ENCODE measurements around the gene DNAJC17.

Gene DNAJC17

DNA sequence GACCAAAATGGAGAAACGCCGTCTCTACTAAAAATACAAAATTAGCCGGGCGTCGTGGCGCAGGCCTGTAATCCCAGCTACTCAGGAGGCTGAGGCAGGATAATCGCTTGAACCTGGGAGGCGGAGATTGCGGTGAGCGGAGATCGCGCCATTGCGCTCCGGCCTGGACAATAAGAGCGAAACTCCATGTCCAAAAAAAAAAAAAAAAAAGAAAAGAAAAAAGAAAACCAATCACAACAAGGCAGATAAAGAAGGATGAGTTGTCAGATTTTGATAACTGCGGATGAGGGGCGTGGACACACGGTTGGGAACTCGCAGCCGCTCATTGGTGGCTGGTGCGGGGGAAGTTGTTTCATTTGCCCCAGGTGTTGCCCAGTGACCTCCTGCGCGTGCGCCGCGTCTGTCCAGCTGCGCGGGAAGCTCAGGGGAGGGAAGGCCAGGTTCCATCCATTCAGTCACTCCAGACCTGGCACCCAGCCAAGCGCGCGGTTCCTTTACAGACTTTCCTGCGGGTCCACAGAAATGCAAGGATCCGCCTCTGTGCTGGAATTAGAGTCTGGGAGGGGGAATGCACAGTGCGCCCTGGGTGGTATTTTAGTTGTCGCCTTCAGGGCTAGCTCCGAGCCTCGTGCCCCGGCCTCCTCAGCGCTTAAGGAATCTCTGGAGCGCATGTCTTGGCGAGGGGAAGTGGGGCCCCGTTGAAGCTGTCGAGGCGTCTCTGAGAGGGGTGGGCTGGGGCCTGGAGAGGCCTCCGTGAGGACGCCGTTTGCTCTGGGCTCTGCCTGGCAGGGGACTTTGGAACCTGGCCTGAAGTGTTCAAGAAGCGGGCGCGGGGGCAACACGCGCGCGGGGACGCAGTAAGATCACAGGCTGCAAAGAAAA is 44.1 kb downstream of the DNAJC17 start:
- Histone ChIP-seq H3K79me2 (ENCODE audit: insufficient read depth, low read length) (no peaks in the 10 kb centered on the region), H4K20me1 (ENCODE audit: low read depth, low read length) (no peaks in the 10 kb centered on the region), H3K4me3 (ENCODE audit: insufficient read depth, low read length, poor library complexity, severe bottlenecking) (peak overlapping the region; percentile 67), H3K36me3 (ENCODE audit: low read length) (no peaks in the 10 kb centered on the region), H3K4me2 (ENCODE audit: low read depth, low read length, poor library complexity, severe bottlenecking) (peak overlapping the region; percentile 74), H3F3A (ENCODE audit: insufficient read depth) (peaks cover 30% of the 10 kb centered on the region), H3K9me3 (ENCODE audit: insufficient read depth, low read length) (no peaks in the 10 kb centered on the region), H2AFZ (ENCODE audit: low read depth, low read length, severe bottlenecking) (peak overlapping the region; percentile 42), H3K27ac (ENCODE audit: low read depth, low read length) (peak overlapping the region; percentile 84; the same call in 1 of the 2 replicates), H3K9me2 (replicated peaks; ENCODE audit: insufficient read depth, low read length) (no peaks in the 10 kb centered on the region), H3K27me3 (ENCODE audit: low read length) (no peaks in the 10 kb centered on the region), H3K9ac (ENCODE audit: low read length) (peak overlapping the region; percentile 81)
- TF ChIP-seq, protein P1, sequence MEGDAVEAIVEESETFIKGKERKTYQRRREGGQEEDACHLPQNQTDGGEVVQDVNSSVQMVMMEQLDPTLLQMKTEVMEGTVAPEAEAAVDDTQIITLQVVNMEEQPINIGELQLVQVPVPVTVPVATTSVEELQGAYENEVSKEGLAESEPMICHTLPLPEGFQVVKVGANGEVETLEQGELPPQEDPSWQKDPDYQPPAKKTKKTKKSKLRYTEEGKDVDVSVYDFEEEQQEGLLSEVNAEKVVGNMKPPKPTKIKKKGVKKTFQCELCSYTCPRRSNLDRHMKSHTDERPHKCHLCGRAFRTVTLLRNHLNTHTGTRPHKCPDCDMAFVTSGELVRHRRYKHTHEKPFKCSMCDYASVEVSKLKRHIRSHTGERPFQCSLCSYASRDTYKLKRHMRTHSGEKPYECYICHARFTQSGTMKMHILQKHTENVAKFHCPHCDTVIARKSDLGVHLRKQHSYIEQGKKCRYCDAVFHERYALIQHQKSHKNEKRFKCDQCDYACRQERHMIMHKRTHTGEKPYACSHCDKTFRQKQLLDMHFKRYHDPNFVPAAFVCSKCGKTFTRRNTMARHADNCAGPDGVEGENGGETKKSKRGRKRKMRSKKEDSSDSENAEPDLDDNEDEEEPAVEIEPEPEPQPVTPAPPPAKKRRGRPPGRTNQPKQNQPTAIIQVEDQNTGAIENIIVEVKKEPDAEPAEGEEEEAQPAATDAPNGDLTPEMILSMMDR (IDR thresholded peaks at IDR 0.05; ENCODE audit: insufficient read depth, low read length, poor library complexity, severe bottlenecking), result no peak
- no peak for TF ChIP-seq EZH2phosphoT487 (conservative IDR thresholded peaks at IDR 0.05; ENCODE audit: low read length)

GRCh38 chr15:40759961-40760360 is 47.3 kb downstream of the DNAJC17 start:
- Histone ChIP-seq H2AFZ (ENCODE audit: low read depth, low read length, severe bottlenecking) (no peak overlapping the region), H3F3A (ENCODE audit: insufficient read depth) (peaks cover 16% of the 10 kb centered on the region), H3K36me3 (ENCODE audit: low read length) (no peaks in the 10 kb centered on the region), H3K9ac (ENCODE audit: low read length) (no peak overlapping the region), H3K4me3 (ENCODE audit: insufficient read depth, low read length, poor library complexity, severe bottlenecking) (no peak overlapping the region), H4K20me1 (ENCODE audit: low read depth, low read length) (no peaks in the 10 kb centered on the region), H3K9me2 (replicated peaks; ENCODE audit: insufficient read depth, low read length) (no peaks in the 10 kb centered on the region), H3K79me2 (ENCODE audit: insufficient read depth, low read length) (no peaks in the 10 kb centered on the region), H3K9me3 (ENCODE audit: insufficient read depth, low read length) (no peaks in the 10 kb centered on the region), H3K27me3 (ENCODE audit: low read length) (no peaks in the 10 kb centered on the region), H3K4me2 (ENCODE audit: low read depth, low read length, poor library complexity, severe bottlenecking) (no peak overlapping the region), H3K27ac (ENCODE audit: low read depth, low read length) (no peak overlapping the region)
- TF ChIP-seq, protein P1 (IDR thresholded peaks at IDR 0.05; ENCODE audit: insufficient read depth, low read length, poor library complexity, severe bottlenecking), result no peak
- TF ChIP-seq EZH2phosphoT487 (conservative IDR thresholded peaks at IDR 0.05; ENCODE audit: low read length), result no peak

- H3K27ac ChIP-seq (ENCODE audit: low read depth, low read length), result no peak overlapping the region
- H3K9me3 ChIP-seq (ENCODE audit: insufficient read depth, low read length), result no peaks in the 10 kb centered on the region
- H3K4me2 ChIP-seq (ENCODE audit: low read depth, low read length, poor library complexity, severe bottlenecking), result no peak overlapping the region
- H3K36me3 ChIP-seq (ENCODE audit: low read length), result no peaks in the 10 kb centered on the region; the same call in 1 of the 2 replicates
- no peaks in the 10 kb centered on the region for H3K27me3 ChIP-seq (ENCODE audit: low read length)
- no peaks in the 10 kb centered on the region for H4K20me1 ChIP-seq (ENCODE audit: low read depth, low read length)
- H3F3A ChIP-seq (ENCODE audit: insufficient read depth), result peaks cover 8% of the 10 kb centered on the region
- no peaks in the 10 kb centered on the region for H3K9me2 ChIP-seq (replicated peaks; ENCODE audit: insufficient read depth, low read length)
- no peak overlapping the region for H3K9ac ChIP-seq (ENCODE audit: low read length)
- no peak for TF ChIP-seq EZH2phosphoT487 (conservative IDR thresholded peaks at IDR 0.05; ENCODE audit: low read length)
- TF ChIP-seq, protein P1 (IDR thresholded peaks at IDR 0.05; ENCODE audit: insufficient read depth, low read length, poor library complexity, severe bottlenecking), result no peak
- no peak overlapping the region for H3K4me3 ChIP-seq (ENCODE audit: insufficient read depth, low read length, poor library complexity, severe bottlenecking)
- H2AFZ ChIP-seq (ENCODE audit: low read depth, low read length, severe bottlenecking), result no peak overlapping the region
- H3K79me2 ChIP-seq (ENCODE audit: insufficient read depth, low read length), result peaks cover 28% of the 10 kb centered on the region
Measured at GRCh38 chr15:40756938-40757337, 50.3 kb downstream of the DNAJC17 start.
